ENCODE results near the gene UCN3. TPM values are rescaled to one million over a fixed set of nuclear protein-coding genes. Genes with fewer than 3 reads are reported as not detected.

The UCN3 gene, protein sequence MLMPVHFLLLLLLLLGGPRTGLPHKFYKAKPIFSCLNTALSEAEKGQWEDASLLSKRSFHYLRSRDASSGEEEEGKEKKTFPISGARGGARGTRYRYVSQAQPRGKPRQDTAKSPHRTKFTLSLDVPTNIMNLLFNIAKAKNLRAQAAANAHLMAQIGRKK
- total RNA-seq, result not detected
- long read RNA-seq, result 0 reads

DNA sequence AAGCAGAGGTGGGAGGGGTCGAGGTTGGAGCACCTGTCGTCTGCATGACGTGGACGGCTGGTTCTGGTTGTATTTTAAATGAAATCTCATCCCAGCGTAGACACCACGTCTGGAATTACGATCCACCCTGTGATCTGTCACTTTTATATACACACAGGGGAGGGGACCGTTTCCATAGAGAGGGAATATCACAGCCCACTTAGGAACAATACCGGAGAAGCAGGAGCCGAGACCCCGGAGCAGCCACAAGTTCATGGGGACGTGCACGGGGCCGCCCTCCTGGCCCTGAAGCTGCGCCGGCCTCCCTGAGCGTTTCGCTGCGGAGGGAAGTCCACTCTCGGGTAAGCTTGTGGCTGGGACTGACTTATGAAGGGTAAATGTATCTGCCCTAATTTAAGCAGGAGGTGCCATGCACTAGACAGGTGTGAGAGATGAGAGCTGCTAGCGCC lies at the start of gene UCN3:
Gene UCN3 (plus strand): TSS at position 77 of the 449 bp plus-strand sequence. CDS start 8,755 bp downstream, outside the sequence.
- DNase-seq, result no peak

DNA sequence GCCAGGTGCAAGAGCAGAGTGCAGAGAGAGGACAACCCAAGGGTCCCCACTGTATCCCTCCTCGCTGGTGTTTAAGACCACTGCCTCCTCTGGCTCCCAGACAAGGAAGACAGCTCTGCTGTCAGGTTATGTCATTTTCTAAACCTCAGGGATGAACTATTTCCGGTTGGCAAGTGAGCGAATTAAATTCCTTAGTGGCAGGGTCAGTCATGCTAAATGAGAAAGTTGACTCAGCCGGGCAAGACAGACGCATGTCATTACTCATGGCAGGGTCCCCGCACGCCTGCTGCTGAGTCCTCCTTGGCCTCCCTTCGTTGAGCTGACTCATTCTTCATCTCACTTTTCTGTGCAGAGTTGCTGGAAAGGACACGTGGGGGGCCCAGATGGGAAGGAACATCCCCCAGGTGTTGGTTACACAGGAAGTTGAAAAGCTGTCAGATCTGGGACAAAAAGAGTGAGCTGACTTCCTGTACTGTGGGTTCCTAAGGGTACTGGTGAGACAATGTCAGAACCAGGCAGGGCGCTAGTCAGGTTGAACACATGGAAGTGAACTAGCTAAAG lies 47.1 kb upstream of the UCN3 start:
- DNase-seq (no peak), ATAC-seq (ENCODE audit: poor library complexity) (no peak)
- intact Hi-C loops (cut with DNase I), result no loop called here

More for the DNA sequence above, at the start of gene UCN3:
- intact Hi-C loops (cut with DNase I), result no loop called here
- ATAC-seq (ENCODE audit: poor library complexity), result no peak

DNA sequence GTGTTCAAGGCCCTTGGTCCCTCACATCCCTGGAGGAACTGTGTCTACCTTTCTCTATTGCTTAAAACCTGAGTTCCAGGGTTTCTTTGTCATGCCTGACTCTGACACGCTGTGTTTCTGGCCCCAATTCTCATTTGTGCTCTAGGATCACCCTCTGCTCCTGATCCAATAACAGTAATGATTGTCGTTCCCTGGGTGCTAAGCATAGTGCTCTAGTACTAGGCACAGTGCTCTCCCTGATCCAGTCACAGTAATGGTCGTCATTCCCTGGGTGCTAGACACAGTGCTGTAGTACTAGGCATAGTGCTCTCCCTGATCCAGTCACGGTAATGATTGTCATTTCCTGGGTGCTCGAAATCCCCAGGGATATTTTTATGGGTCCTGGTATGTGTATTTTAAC lies 46.6 kb upstream of the UCN3 start:
- intact Hi-C loops (cut with DNase I), result no loop called here
- ATAC-seq (ENCODE audit: poor library complexity), result no peak
- no peak for DNase-seq

DNA sequence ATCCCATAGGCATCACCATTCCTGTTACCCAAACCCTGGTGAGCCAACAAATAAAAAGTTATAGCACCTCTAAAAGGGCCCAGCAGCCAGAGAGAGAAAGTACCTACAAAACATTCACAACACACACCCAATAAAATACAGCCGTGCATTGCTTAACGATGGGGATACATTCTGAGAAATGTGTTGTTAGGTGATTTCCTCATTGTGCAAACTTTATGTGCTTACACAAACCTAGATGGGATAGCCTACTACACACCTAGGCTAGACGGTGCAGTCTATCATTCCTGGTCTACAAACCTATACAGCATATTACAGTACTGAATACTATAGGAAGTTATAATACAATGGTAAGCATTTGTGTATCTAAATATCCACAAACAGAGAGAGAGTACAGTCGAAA lies 44.9 kb upstream of the UCN3 start:
- no peak for ATAC-seq (ENCODE audit: poor library complexity)
- DNase-seq, result no peak
- intact Hi-C loops (cut with DNase I), result no loop called here

DNA sequence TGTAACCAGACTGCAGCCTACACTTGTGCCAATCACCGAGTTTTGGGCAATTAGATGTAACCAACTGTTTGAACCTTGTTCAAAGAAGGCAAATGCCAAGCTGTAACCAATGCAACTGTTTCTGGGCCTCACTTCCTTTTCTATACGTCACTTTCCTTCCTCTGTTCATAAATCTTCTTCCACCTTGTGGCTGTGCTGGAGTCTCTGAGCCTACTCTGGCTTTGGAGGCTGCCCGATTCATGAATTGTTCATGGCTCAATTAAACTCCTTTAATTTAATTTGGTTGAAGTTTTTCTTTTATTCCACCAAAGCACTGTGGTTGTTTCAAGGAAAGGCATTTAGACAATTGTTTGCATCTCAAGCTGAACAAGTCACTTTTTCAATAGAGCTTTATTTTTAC lies 43.5 kb upstream of the UCN3 start:
- intact Hi-C loops (cut with DNase I), result no loop called here
- DNase-seq (no peak), ATAC-seq (ENCODE audit: poor library complexity) (no peak)

DNA sequence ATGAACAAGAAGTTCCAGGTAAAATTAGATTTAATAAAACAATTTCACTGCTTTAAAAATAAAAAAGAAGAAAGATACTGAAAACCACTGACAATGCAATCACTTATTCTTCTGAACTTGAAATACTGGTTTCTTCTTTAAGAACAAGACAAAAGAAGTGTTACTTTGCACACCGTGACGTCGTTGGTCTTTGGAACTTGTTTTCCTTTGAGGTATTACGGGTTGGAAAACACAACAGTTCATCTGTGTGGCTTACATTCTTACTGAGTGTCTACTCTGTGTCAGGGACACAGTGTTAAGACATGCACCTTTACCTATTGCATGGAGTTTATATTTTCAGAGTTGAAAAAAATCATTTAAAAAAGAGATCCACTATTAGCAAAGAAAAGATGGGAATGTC lies 41.3 kb upstream of the UCN3 start:
- intact Hi-C loops (cut with DNase I), result no loop called here
- no peak for DNase-seq
- no peak for ATAC-seq (ENCODE audit: poor library complexity)

DNA sequence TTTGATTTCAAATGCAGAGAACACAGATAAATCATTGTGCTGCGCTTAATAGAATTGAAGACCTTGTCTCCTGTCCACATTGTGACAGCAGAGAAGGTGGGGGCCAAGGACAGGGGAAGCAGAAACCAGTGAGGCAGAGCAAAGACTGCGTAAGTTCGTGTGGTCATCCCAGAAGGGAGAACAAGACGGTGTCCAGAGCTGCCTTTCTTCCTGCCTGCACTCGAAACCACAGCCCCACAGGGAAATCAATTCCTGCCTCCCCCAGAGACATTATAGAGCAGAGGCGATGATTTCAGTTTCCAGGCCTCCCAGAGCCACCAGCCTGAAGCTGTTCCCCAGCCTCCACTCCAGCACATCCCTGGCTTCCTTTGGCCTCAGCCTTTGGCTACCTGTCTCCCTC lies 39.7 kb upstream of the UCN3 start:
- intact Hi-C loops (cut with DNase I), result no loop called here
- DNase-seq (no peak), ATAC-seq (ENCODE audit: poor library complexity) (no peak)

DNA sequence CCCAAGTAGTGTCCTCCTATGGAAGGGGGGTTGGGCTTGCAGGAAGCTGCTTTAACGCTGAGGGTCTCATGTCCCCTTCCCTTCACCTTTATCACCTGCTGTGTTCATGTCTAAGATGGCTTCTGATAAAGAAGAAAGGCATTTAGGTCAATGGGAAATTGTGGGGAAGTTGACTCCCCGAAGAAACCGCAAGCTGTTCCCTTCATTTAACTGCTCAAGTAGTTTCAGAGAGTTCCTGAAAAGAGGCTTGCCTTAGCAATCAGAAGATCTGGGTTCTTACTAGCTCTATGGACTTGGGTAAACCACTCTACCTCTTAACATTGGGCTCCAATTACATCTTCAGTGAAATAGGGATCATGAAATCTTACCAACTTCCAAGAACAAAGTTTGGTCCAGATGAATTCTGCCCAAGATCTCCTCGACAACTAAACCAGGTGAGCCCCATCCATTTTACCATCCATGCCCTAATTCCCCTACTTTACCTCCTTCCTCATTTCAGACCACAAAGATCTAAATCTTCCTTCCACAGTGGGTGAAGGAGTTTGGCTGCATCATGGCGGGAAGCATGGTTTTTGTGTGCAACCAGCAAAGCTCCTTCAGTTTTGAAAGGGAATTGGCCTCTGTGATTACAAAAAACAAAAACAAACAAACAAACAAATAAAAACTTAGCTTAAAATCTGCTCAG lies 30.4 kb upstream of the UCN3 start:
- intact Hi-C loops (cut with DNase I), result no loop called here
- ATAC-seq (ENCODE audit: poor library complexity), result no peak
- DNase-seq, result no peak

DNA sequence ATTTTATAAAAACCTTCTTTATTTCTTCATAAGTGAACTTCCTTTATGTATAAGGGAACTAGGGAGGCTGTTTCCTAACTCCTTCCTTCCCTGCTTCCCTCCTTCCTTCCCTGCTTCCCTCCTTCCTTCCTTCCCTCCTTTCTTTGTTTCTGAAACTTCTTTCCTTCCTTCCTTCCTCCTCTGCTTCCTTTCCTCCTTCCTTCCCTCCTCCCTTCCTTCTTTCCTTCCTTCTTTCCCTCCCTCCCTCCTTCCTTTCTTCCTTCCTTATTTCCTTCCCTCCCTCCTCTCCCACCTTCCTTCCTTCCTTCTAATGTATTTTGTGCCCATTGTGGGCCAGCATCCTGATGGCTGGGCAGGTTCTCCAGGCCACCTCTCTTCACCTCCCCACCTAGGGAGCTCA lies 26.8 kb upstream of the UCN3 start:
- no peak for DNase-seq
- ATAC-seq (ENCODE audit: poor library complexity), result no peak
- intact Hi-C loops (cut with DNase I), result no loop called here

DNA sequence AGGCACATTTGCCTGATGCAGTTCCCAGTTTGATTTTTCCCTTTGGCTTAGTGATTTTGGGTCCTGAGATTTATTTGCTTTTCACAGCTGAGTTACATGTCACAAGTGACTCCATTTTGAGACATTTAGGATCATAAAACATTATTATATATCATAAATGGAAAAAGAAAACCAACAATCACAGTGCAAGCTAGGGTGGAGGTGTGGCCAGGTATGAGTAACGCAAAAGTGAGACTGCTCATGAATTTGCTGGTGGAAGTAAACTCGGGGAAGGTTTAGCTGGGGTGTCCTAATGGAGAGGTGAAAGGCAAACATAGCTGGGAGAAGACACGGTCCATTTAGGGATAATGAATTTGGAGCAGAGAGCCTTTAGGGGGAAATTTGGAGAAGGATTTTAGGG lies 21.7 kb upstream of the UCN3 start:
- ATAC-seq (ENCODE audit: poor library complexity) (no peak), DNase-seq (no peak)
- intact Hi-C loops (cut with DNase I), result no loop called here

DNA sequence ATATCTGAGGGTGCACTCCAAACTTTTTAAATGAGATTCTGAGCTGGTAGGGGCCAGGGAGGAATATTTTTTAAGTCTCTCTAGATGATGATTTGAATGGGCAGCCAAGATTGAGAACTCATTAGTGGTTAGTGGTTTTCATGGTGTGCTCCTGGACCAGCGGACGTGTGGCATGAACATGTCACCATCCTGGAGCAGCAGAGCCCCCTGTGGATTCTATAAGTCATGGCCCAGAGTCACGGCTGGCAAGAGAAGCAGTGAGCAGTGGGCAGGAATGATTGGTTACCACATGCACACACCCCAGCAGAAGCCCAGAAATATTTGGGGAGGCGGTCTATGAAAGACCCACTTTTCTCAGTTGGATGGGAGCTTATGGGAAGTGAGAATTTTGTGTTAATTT lies 21.2 kb upstream of the UCN3 start:
- ATAC-seq (ENCODE audit: poor library complexity) (no peak), DNase-seq (no peak)
- intact Hi-C loops (cut with DNase I), result no loop called here

DNA sequence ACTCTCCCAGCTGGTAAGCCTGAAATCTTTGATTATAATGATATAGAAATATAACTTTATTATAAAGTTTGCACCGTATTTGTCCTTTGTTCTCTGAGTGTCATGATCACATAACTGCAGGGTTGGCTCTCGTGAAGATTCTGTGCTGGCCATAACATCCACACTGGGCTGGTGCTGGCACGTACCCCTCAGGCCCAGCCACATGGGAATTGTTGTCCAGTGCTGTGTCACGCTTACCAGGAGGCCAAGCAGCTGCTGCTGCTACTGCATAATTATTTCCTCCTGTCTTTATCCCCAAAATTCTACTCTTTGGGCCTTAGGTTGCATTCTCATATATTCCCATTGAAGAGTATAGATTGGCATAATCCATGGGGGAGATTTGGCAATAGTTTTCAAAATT lies 20.8 kb upstream of the UCN3 start:
- intact Hi-C loops (cut with DNase I), result no loop called here
- no peak for DNase-seq
- ATAC-seq (ENCODE audit: poor library complexity), result no peak

DNA sequence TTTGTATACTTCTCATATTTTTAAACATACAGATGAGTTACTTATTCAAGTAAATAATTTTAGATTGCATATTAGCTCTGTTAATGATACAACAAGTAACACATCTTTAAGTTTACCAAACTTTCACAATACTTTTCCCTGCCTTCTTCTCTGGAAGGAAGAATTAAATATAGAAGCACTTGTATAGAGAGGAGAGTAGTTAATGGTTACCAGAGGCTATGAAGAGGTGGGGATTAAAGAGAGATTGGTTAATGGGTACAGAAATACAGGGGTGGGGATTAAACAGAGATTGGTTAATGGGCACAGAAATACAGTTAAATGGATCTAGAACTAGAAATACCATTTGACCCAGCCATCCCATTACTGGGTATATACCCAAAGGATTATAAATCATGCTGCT lies 20.0 kb upstream of the UCN3 start:
- DNase-seq (no peak), ATAC-seq (ENCODE audit: poor library complexity) (no peak)
- intact Hi-C loops (cut with DNase I), result no loop called here

DNA sequence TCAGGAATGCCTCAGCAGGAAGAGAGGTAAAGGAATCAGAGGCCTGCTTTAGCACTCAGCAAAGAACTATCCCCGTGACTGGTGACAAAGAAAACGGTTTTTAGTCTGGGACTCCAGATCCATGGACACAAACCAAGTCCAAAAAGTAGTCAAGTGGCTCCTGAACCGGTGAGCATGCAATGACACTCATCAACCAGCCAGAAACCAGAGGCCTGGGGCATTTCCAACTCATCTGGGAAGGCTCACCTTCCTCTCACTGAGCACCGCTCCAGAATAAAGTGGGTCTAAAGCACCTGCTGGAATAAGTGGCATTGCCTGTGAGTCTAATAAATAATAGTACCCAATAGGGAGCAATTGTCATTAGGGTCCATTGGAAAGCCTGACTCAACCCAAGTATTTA lies 17.9 kb upstream of the UCN3 start:
- DNase-seq (no peak), ATAC-seq (ENCODE audit: poor library complexity) (no peak)
- intact Hi-C loops (cut with DNase I), result no loop called here

DNA sequence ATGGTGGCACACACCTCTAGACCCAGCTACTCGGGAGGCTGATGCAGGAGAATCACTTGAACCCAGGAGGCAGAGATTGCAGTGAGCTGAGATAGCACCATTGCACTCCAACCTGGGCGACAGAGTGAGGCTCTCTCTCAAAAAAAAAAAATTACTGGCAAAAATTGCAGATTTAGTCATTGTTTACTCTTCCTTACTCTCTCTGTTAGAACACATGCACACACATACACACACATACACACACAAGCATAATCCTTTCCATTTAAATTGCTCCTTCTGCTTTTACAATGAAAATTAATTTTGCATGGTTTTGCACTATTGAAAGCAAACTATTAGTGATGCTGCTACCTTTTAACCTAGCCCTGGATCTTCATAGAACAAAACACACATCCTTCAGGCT lies 15.4 kb upstream of the UCN3 start:
- intact Hi-C loops (cut with DNase I), result no loop called here
- ATAC-seq (ENCODE audit: poor library complexity), result no peak
- no peak for DNase-seq

DNA sequence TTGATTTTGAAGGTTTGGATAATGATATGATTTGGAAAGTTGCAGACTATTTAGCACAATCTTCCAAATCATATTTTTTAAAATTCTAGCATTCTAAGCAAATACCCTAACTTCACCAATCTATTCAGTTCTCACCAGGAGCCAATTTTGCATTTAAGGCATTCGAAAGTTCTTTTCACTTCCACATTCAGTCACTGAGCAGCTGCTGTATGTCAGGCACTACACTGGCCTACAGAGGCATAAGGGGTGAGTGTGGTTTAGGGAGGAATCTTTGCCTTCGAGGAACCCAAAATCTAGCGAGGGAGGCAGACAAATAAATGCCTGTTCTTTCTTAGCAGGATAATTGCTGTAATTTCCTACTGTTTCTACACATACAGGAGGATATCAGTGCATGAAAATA lies 10.7 kb upstream of the UCN3 start:
- ATAC-seq (ENCODE audit: poor library complexity), result no peak
- intact Hi-C loops (cut with DNase I), result no loop called here
- no peak for DNase-seq

DNA sequence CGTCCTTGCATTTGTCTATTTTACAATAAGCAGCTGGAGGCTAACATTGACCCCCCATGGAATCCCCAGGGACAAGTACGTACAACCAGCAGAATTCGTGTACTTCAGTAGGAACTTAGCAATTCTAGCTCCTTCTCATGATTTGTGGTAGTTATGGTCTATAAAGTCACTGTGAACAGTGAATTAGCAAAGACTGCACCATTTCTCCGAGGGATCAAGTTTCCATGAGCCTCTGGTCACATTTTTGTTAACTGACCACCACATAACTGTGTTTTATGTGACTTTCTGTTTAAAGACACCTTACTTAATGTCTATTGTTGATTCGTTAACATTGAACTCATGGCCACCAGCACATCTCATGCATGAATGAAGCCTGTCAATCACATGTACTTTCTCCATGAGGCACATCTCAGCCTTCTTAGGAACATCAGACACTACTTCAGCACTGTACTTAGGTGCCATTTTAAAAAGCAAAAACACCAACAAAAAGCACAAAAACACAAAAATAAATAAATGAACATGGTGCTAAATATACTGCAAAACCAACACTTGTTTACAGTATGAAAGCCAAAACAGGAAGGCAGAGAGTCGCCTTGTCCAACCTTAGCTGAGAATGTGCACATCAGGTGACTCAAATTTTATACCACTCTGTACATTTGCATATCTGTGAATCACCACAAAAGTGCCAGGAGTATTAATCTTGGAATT lies 9.0 kb upstream of the UCN3 start:
- DNase-seq (no peak), ATAC-seq (ENCODE audit: poor library complexity) (no peak)
- intact Hi-C loops (cut with DNase I), result no loop called here

DNA sequence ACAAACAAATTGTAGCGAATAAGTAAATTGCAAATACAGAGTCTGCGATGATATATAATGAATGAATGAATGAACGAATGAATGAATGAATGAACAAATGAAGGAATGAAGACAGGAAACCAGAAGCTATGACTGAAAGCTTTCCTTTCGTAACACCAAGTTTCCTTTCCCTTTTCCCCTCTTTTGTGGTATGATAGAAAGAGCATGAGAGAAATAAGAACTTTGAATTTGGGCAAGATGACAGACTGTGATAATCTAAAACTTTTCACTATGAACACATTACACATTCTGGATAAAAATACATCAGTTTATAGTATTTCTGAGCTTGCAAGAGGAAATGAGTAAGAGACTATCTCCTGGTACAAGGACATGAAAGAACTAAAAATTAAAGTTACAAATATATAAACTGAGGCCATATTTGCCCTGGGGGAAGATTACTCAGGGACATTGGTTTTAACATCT lies 8.4 kb upstream of the UCN3 start:
- intact Hi-C loops (cut with DNase I), result no loop called here
- no peak for ATAC-seq (ENCODE audit: poor library complexity)

DNA sequence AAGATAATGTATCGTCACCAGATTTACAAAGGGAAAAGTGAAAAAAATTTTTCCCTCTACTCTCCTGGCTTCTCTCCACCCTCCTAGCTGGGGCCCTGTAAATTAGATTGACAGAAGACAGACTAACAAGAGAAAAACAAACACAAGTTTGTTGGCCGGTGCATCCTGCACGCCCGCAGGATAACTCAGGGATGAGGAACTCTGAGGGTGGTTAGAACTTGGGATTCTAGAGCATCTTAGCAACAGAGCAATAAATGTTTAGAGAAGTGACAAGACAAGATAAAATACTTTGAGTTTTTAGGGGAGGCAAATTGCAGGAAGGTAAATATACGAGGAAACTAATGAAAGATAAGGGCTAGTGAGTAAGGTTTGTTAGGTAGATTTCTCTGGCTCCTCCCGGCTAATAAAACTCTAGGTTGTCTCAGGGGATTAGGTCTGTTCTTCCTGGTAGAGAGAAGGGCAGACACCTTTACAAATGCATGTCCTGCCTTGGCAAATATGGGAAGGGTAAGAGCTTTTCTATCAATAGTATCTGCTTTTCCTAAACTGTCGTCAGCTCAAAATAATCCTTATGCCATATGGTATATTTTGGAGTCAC lies 4.3 kb upstream of the UCN3 start:
- no peak for ATAC-seq (ENCODE audit: poor library complexity)

More for the DNA sequence above, 8.4 kb upstream of the UCN3 start:
- DNase-seq, result no peak

More for the DNA sequence above, 4.3 kb upstream of the UCN3 start:
- intact Hi-C loops (cut with DNase I), result no loop called here
- no peak for DNase-seq
